Body of pancreas (tissue), 4 donors: Measurements from ENCODE around the gene GPC2.
"Not testable (repeated sequence)": the region's sequence is repeated elsewhere in the genome, so short reads cannot be mapped to it uniquely, and the experiment has no call there.

Experiments
- CTCF ChIP-seq, 7 experiments: fragments of 450-650 bp in 4 of 7; fragments of 200-600 bp in 3 of 7; sonication (generic) in 3 of 7; IDR thresholded peaks; one replicate each; pipeline ENCODE4 v1.5.1; 2016 to 2019; ENCODE audit warnings: antibody characterized with exemption in 7 of 7
- POLR2A ChIP-seq, 3 donors: fragments of 450-650 bp; IDR thresholded peaks; one replicate each; pipeline ENCODE4 v1.6.1; 2016; ENCODE audit warnings: antibody characterized with exemption in 3 of 3, mild to moderate bottlenecking in 2 of 3

DNA sequence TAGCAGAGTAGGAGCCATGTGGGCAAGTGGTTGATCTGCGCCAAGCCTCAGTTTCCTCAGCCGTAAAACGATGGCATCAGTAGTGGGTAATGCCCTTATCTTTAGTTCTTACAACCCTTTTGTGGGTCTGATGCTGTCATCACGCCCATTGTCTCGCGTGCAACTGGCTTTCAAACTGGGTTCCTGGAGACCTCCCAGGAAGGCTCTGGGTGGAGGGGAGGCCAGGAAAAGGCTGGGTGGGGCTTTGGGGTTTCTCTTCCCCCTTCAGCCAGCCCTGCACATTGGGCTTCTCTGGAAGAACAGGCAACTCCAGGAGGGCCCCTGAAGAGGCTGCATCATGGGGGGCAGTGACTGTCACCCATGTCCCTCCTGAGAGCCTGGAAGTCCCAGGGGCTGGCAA lies 47.7 kb upstream of the GPC2 start:
- TF ChIP-seq CTCF, POLR2A (IDR thresholded peaks at IDR 0.05): not testable (repeated sequence)
